Measurements from ENCODE around the gene DENND1A.

DNA sequence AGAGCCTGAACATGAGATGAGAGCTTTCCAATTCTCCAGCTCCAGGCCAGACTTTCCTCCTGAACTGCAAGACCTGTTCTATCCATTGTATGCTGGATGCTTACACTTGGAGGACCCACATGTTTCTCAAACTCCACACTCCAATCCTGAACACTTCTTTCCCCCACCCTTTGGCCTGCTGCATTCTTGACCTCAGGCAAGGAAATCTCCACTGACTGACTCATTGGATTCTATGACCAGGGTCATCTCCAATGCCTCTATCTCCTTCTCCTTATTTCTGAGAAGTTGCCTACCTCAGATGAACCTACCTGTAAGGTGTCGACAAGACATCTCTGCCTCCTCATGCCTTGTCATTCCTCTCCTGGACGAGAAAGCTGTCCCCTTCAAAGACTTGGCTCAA lies 420.3 kb downstream of the DENND1A start:
- no peak for TF ChIP-seq POLR2A (IDR thresholded peaks at IDR 0.05)
- no peak for TF ChIP-seq POLR2AphosphoS5 (IDR thresholded peaks at IDR 0.05)
